K562 (cell line): ENCODE results near the gene TNFAIP8L2. TPM values are rescaled to one million over a fixed set of nuclear protein-coding genes. Genes with fewer than 3 reads are reported as not detected.
"Not testable (repeated sequence)": the region's sequence is repeated elsewhere in the genome, so short reads cannot be mapped to it uniquely, and the experiment has no call there.

Source experiments
- ATAC-seq: fragments of 200-7000 bp; cut with Tn5 transposase; 3 replicates; pipeline ENCODE4 v1.9.1; 2020; ENCODE audit warnings: moderate library complexity
- BruUV-seq: library from RNA; stranded (reverse); fragments of 400-500 nt; replicated peaks from 2 replicates; lab custom pipeline; 2021; lab: Mats Ljungman, UMichigan
- CTCF ChIA-PET: fragments of 300-600 bp; formaldehyde crosslinking; extraction: SDS; loops from one replicate; lab custom pipeline; 2021; ENCODE audit warnings: low intra/inter-chr PET ratio; lab: Yijun Ruan, JAX
- POLR2A ChIA-PET: fragments of 300-600, 350-650 bp; sonication (Branson Sonifier 250); formaldehyde crosslinking; extraction: SDS; loops from one replicate; lab custom pipeline; 2021; ENCODE audit warnings: antibody characterized with exemption, inconsistent platforms; lab: Yijun Ruan, JAX
- DNase-seq, 4 experiments: peaks; one replicate each; pipeline versions ENCODE4 v3.0.0 to v3.0.0-alpha.2; 2011 to 2018; ENCODE audit warnings: low spot score in 3 of 4, mixed read lengths in 3 of 4; ENCODE audit errors: extremely low read depth in 1 of 4
- FAIRE-seq: peaks from 2 replicates; lab custom pipeline; 2011; peaks lifted over from hg19 to GRCh38; lab: Jason Lieb, UNC
- H2AFZ ChIP-seq: 2 replicates; pipeline ENCODE4 v1.6.0; 2011; ENCODE audit warnings: low read depth, low read length, control low read depth, inconsistent platforms
- H3K27ac ChIP-seq: fragments of 200-600 bp; 3 replicates; pipeline ENCODE4 v1.8.0; 2011; ENCODE audit warnings: low read depth, mild to moderate bottlenecking, control low read depth, inconsistent platforms, low read length, moderate library complexity, mixed read lengths; ENCODE audit errors: extremely low read depth
- H3K27me3 ChIP-seq, 2 experiments: fragments of 300-600 bp in 1 of 2; 2 replicates in 1 of 2; 3 replicates in 1 of 2; pipeline versions ENCODE4 v1.6.0 to v1.8.0; 2011; ENCODE audit warnings: inconsistent platforms in 2 of 2, low read length in 2 of 2, mild to moderate bottlenecking in 1 of 2, mixed read lengths in 1 of 2, moderate library complexity in 1 of 2; ENCODE audit not compliant: control insufficient read depth in 2 of 2, insufficient read depth in 2 of 2
- H3K36me3 ChIP-seq: fragments of 300-600 bp; 3 replicates; pipeline ENCODE4 v1.8.0; 2011; ENCODE audit warnings: mild to moderate bottlenecking, low read length, inconsistent platforms; ENCODE audit not compliant: control insufficient read depth, insufficient read depth
- H3K4me1 ChIP-seq, 2 experiments: fragments of 200-600 bp in 1 of 2; replicated peaks in 1 of 2; 2 replicates in 1 of 2; 3 replicates in 1 of 2; pipeline versions ENCODE4 v1.5.1 to v1.8.0; 2011; ENCODE audit warnings: inconsistent platforms in 2 of 2, low read length in 2 of 2, mild to moderate bottlenecking in 1 of 2, mixed read lengths in 1 of 2, moderate library complexity in 1 of 2; ENCODE audit not compliant: control insufficient read depth in 2 of 2, insufficient read depth in 2 of 2
- H3K4me2 ChIP-seq: 2 replicates; pipeline ENCODE4 v1.6.1; 2011; ENCODE audit warnings: low read length, control low read depth, inconsistent platforms, mixed read lengths; ENCODE audit not compliant: insufficient read depth
- H3K4me3 ChIP-seq: fragments of 200-600 bp; sonication (generic), shearing (Covaris generic); 2 replicates; pipeline ENCODE4 v1.5.1; 2016; ENCODE audit warnings: control low read depth, inconsistent platforms
- H3K79me2 ChIP-seq: fragments of 200-600 bp; 3 replicates; pipeline ENCODE4 v1.8.0; 2011; ENCODE audit warnings: low read length, inconsistent platforms; ENCODE audit not compliant: control insufficient read depth, insufficient read depth
- H3K9ac ChIP-seq, 2 experiments: 2 replicates each; pipeline versions ENCODE4 v1.6.0 to v1.6.1; 2011; ENCODE audit warnings: low read depth in 2 of 2, low read length in 2 of 2, control low read depth in 1 of 2, inconsistent platforms in 1 of 2, mild to moderate bottlenecking in 1 of 2, mixed read lengths in 1 of 2; ENCODE audit not compliant: insufficient read depth in 1 of 2
- H3K9me1 ChIP-seq: one replicate; pipeline ENCODE4 v1.6.0; 2011; ENCODE audit warnings: inconsistent platforms, mild to moderate bottlenecking, low read length, moderate library complexity; ENCODE audit not compliant: control insufficient read depth, insufficient read depth
- H3K9me3 ChIP-seq: replicated peaks from 2 replicates; pipeline ENCODE4 v1.5.1; 2011; ENCODE audit warnings: low read depth, low read length, inconsistent platforms; ENCODE audit not compliant: control insufficient read depth, insufficient read depth
- H4K20me1 ChIP-seq: replicated peaks from 2 replicates; pipeline ENCODE4 v1.6.1; 2011; ENCODE audit warnings: low read length, inconsistent platforms, mixed read lengths; ENCODE audit not compliant: control insufficient read depth, insufficient read depth
- EGR1 ChIP-seq: fragments of 450-650 bp; conservative IDR thresholded peaks from 2 replicates; pipeline ENCODE4 v1.6.1; 2017; ENCODE audit warnings: mild to moderate bottlenecking
- KDM1A ChIP-seq, 2 experiments: fragments of 450-650 bp; IDR thresholded peaks; 2 replicates each; pipeline ENCODE4 v1.6.1; 2016; ENCODE audit warnings: mild to moderate bottlenecking in 2 of 2
- NBN ChIP-seq: fragments of 450-650 bp; IDR thresholded peaks from 2 replicates; pipeline ENCODE4 v1.6.1; 2016; ENCODE audit warnings: low read depth, mild to moderate bottlenecking
- SREBF1 ChIP-seq: fragments of 150-350 bp; IDR thresholded peaks from 2 replicates; pipeline ENCODE4 v1.6.1; 2014; ENCODE audit warnings: antibody characterized with exemption, low read depth, low read length, borderline replicate concordance
- ZNF121 ChIP-seq: sonication (generic); formaldehyde crosslinking; conservative IDR thresholded peaks from 2 replicates; pipeline ENCODE4 v1.8.0; 2022; ENCODE audit warnings: missing genetic modification reagents
- WGBS: fragments of 100-300 bp; shearing (Covaris generic); methylation state at CpG from one replicate; pipeline ENCODE4 v1.1.6; 2016; ENCODE audit warnings: low coverage, mixed read lengths; ENCODE audit not compliant: insufficient coverage; ENCODE audit errors: missing lambda C conversion rate; 5-methylcytosine and 5-hydroxymethylcytosine counted together
- in situ Hi-C: fragments of 300-500 bp; cut with MboI; formaldehyde crosslinking; loops from 4 replicates; pipeline ENCODE4 v1.15.0; 2018; ENCODE audit warnings: inconsistent platforms, mixed read lengths
- intact Hi-C: fragments of 100-400 bp; cut with micrococcal nuclease; formaldehyde crosslinking; loops from 2 replicates; pipeline ENCODE4 v1.14.2; 2022
- polyA plus RNA-seq, 8 experiments: library from polyadenylated mRNA; depleted of rRNA in 4 of 8; stranded (reverse) in 5 of 8; unstranded in 3 of 8; fragments of >200 nt; fragmentation: Nextera tagmentation in 2 of 8; fragmentation: Illumina TruSeq in 1 of 8; extraction: Ambion mirVana in 2 of 8; extraction: Trizol in 1 of 8; gene quantifications; 2 replicates each; pipeline versions ENCODE4 v1.2.1 to v1.2.3, GENCODE V29; 2011 to 2014; ENCODE audit warnings: inconsistent platforms in 1 of 8, missing spikeins in 1 of 8
- total RNA-seq, 7 experiments: library from RNA; depleted of rRNA in 6 of 7; stranded (reverse); fragments of >200 nt in 6 of 7; fragmentation: Illumina TruSeq in 2 of 7; extraction: Trizol in 2 of 7; gene quantifications; 2 replicates each; pipeline versions ENCODE4 v1.2.1 to v1.2.3, GENCODE V29; 2011 to 2021; ENCODE audit warnings: low replicate concordance in 1 of 7
- TF ChIP-seq, protein P1 (sequence below), 2 experiments: fragments of 450-650 bp in 1 of 2; IDR thresholded peaks; 2 replicates each; pipeline ENCODE4 v1.6.1; 2011 to 2017; ENCODE audit warnings: low read depth in 2 of 2, antibody characterized with exemption in 1 of 2, borderline replicate concordance in 1 of 2, low read length in 1 of 2, mild to moderate bottlenecking in 1 of 2, mixed read lengths in 1 of 2; ENCODE audit not compliant: control insufficient read depth in 1 of 2

TNFAIP8L2 gene
- total and polyA plus RNA-seq, 9 of the 15 experiments (the other 6 are each of a cell fraction or from before 2014, with no cell fraction given) = 0.05 to 1.7 (median 0.52) TPM

DNA sequence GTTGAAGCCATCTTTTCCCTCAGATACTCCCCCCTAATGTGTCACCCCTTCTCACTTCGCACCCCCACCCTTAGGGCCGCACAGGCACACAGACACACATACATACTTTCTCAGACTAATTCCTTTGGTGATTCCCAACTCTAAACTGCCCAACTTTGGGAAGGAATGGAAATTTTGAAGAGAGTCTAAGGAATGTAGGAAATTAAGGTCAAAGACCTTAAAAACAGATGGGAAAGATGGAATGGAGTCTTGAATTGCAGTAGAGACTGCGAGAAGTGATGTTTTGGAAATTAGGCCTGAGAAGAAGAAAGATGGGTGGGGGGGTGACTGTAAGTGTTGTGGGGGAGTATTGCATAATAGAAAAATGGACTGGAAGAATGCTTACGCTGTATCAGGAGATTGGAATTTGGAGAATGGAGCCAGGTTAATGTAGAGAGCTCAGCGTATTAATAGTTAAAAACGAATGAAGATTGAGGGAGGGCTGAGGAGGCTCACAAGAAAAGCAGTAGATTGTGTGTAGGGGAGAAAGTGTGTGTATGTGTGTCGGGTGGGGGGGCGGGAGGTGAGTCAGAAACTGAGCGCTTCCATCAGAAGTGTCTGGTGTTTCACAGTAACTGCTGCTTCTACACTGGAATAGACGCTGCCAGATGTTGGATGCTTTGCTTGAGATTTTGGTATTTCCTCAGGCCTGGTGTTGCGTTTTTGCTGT, 43.6 kb downstream of the TNFAIP8L2 start (continued):
- TF ChIP-seq, protein P1, sequence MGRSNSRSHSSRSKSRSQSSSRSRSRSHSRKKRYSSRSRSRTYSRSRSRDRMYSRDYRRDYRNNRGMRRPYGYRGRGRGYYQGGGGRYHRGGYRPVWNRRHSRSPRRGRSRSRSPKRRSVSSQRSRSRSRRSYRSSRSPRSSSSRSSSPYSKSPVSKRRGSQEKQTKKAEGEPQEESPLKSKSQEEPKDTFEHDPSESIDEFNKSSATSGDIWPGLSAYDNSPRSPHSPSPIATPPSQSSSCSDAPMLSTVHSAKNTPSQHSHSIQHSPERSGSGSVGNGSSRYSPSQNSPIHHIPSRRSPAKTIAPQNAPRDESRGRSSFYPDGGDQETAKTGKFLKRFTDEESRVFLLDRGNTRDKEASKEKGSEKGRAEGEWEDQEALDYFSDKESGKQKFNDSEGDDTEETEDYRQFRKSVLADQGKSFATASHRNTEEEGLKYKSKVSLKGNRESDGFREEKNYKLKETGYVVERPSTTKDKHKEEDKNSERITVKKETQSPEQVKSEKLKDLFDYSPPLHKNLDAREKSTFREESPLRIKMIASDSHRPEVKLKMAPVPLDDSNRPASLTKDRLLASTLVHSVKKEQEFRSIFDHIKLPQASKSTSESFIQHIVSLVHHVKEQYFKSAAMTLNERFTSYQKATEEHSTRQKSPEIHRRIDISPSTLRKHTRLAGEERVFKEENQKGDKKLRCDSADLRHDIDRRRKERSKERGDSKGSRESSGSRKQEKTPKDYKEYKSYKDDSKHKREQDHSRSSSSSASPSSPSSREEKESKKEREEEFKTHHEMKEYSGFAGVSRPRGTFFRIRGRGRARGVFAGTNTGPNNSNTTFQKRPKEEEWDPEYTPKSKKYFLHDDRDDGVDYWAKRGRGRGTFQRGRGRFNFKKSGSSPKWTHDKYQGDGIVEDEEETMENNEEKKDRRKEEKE (IDR thresholded peaks at IDR 0.05; ENCODE audit: borderline replicate concordance in 1 of 2, control insufficient read depth in 1 of 2, low read depth in 2 of 2, low read length in 1 of 2) = no peak
- TF ChIP-seq EGR1 (0 out of 2 replicates have a peak, but pooled peaks have one; percentile 32), NBN (no peak), KDM1A (IDR thresholded peaks at IDR 0.05) (no peak), SREBF1 (no peak)

DNA sequence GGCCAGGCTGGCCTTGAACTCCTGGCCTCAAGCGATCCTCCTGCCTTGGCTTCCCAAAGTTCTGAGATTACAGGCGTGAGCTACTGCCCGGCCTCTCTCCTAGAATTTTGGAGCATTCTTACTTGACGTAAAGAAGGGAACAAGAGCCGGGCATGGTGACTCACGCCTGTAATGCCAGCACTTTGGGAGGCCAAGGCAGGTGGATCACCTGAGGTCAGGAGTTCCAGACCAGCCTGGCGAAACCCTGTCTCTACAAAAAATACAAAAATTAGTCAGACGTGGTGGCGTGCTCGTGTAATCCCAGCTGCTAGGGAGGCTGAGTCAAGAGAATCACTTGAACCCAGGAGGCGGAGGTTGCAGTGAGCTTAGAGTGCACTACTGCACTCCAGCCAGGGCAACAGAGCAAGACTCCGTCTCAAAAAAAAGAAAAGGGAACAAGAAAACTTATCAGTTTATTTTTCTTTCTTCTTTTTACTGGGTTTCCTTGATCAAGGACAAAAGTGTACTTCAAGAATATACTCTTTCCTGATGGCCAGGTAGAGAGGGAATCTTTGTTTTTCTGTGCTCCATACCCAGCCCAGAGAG, 49.0 kb downstream of the TNFAIP8L2 start:
- H3K27ac ChIP-seq, H2AFZ ChIP-seq, CTCF ChIA-PET, H3K4me3 ChIP-seq, H3K27me3 ChIP-seq, H4K20me1 ChIP-seq, H3K9ac ChIP-seq, FAIRE-seq, H3K4me2 ChIP-seq, intact Hi-C loops, H3K4me1 ChIP-seq, H3K9me1 ChIP-seq, DNase-seq, BruUV-seq, H3K9me3 ChIP-seq, in situ Hi-C loops, ATAC-seq: not testable (repeated sequence)
- peaks cover 50% of the 10 kb centered on the region; the same call in 2 of the 3 replicates for H3K36me3 ChIP-seq
- TF ChIP-seq ZNF121 (CRISPR knock-in tag) = peak; percentile 20; the same call in 1 of the 2 replicates
- POLR2A ChIA-PET = interaction anchor here (0.7 to 1.2 kb wide), 2 partner anchors 14 to 134 kb away, joined by 3 read pairs; no protein-coding TSS in a partner anchor
- 78% methylated on average over 11 of the region's 12 CpGs for WGBS
- H3K79me2 ChIP-seq = peaks cover 26% of the 10 kb centered on the region

Other genes with a start within 250 kb of the TNFAIP8L2 start
Only the 7 nearest of the 22 such genes appear.
- 4.8 and 6.9 TPM in 2 replicates for gene GABPB2, start 85.9 kb upstream of the TNFAIP8L2 start, total RNA-seq (2014; rRNA removed)
- 8.0 and 9.6 TPM in 2 replicates for gene GABPB2, start 85.9 kb upstream of the TNFAIP8L2 start, total RNA-seq (2014; rRNA removed; fragmentation: Illumina TruSeq; extraction: Trizol)
- 6.1 and 7.1 TPM in 2 replicates for gene GABPB2, start 85.9 kb upstream of the TNFAIP8L2 start, total RNA-seq (2015; rRNA removed; fragmentation: Illumina TruSeq; extraction: Trizol)
- 5.9 and 6.6 TPM in 2 replicates for gene GABPB2, start 85.9 kb upstream of the TNFAIP8L2 start, total RNA-seq (2021)
- 13.3 and 18.6 TPM in 2 replicates for gene GABPB2, start 85.9 kb upstream of the TNFAIP8L2 start, polyA plus RNA-seq (2011; rRNA removed)
- 4.8 and 6.4 TPM in 2 replicates for gene GABPB2, start 85.9 kb upstream of the TNFAIP8L2 start, polyA plus RNA-seq (2014; fragmentation: Illumina TruSeq; extraction: Trizol)
- 1 to 10 TPM; 2.2 to 3.0 TPM for gene GABPB2, start 85.9 kb upstream of the TNFAIP8L2 start, polyA plus RNA-seq (2014; fragmentation: Nextera tagmentation; extraction: Ambion mirVana)
- gene GABPB2, start 85.9 kb upstream of the TNFAIP8L2 start, polyA plus RNA-seq (2014; rRNA removed) = 6.1 and 7.1 TPM in 2 replicates
- 0.95 and 2.3 TPM in 2 replicates for gene SEMA6C, start 10.0 kb upstream of the TNFAIP8L2 start, total RNA-seq (2014; rRNA removed)
- gene SEMA6C, start 10.0 kb upstream of the TNFAIP8L2 start, total RNA-seq (2014; rRNA removed; fragmentation: Illumina TruSeq; extraction: Trizol) = 0.55 and 1.4 TPM in 2 replicates
- 0.49 and 0.72 TPM in 2 replicates for gene SEMA6C, start 10.0 kb upstream of the TNFAIP8L2 start, total RNA-seq (2015; rRNA removed; fragmentation: Illumina TruSeq; extraction: Trizol)
- gene SEMA6C, start 10.0 kb upstream of the TNFAIP8L2 start, total RNA-seq (2021) = 4.3 and 4.6 TPM in 2 replicates
- gene SEMA6C, start 10.0 kb upstream of the TNFAIP8L2 start, polyA plus RNA-seq (2011; rRNA removed) = 1.8 and 1.9 TPM in 2 replicates
- gene SEMA6C, start 10.0 kb upstream of the TNFAIP8L2 start, polyA plus RNA-seq (2014; fragmentation: Illumina TruSeq; extraction: Trizol) = 1.5 and 2.0 TPM in 2 replicates
- gene SEMA6C, start 10.0 kb upstream of the TNFAIP8L2 start, polyA plus RNA-seq (2014; fragmentation: Nextera tagmentation; extraction: Ambion mirVana) = under 1 TPM; 0.03 to 0.11 TPM
- gene SEMA6C, start 10.0 kb upstream of the TNFAIP8L2 start, polyA plus RNA-seq (2014; rRNA removed) = 2.7 and 3.3 TPM in 2 replicates
- 6.2 and 7.4 TPM in 2 replicates for gene LYSMD1, start 9.3 kb downstream of the TNFAIP8L2 start, total RNA-seq (2014; rRNA removed)
- 6.3 and 8.0 TPM in 2 replicates for gene LYSMD1, start 9.3 kb downstream of the TNFAIP8L2 start, total RNA-seq (2014; rRNA removed; fragmentation: Illumina TruSeq; extraction: Trizol)
- gene LYSMD1, start 9.3 kb downstream of the TNFAIP8L2 start, total RNA-seq (2015; rRNA removed; fragmentation: Illumina TruSeq; extraction: Trizol) = 6.1 and 6.6 TPM in 2 replicates
- 5.9 and 6.0 TPM in 2 replicates for gene LYSMD1, start 9.3 kb downstream of the TNFAIP8L2 start, total RNA-seq (2021)
- 6.0 and 6.2 TPM in 2 replicates for gene LYSMD1, start 9.3 kb downstream of the TNFAIP8L2 start, polyA plus RNA-seq (2011; rRNA removed)
- 6.5 and 9.4 TPM in 2 replicates for gene LYSMD1, start 9.3 kb downstream of the TNFAIP8L2 start, polyA plus RNA-seq (2014; fragmentation: Illumina TruSeq; extraction: Trizol)
- 1 to 10 TPM; 2.2 to 3.3 TPM for gene LYSMD1, start 9.3 kb downstream of the TNFAIP8L2 start, polyA plus RNA-seq (2014; fragmentation: Nextera tagmentation; extraction: Ambion mirVana)
- 4.7 and 6.2 TPM in 2 replicates for gene LYSMD1, start 9.3 kb downstream of the TNFAIP8L2 start, polyA plus RNA-seq (2014; rRNA removed)
- 67.4 and 74.3 TPM in 2 replicates for gene SCNM1, start 9.5 kb downstream of the TNFAIP8L2 start, total RNA-seq (2014; rRNA removed)
- 54.1 and 63.0 TPM in 2 replicates for gene SCNM1, start 9.5 kb downstream of the TNFAIP8L2 start, total RNA-seq (2014; rRNA removed; fragmentation: Illumina TruSeq; extraction: Trizol)
- 61.7 and 62.3 TPM in 2 replicates for gene SCNM1, start 9.5 kb downstream of the TNFAIP8L2 start, total RNA-seq (2015; rRNA removed; fragmentation: Illumina TruSeq; extraction: Trizol)
- 50.1 and 50.7 TPM in 2 replicates for gene SCNM1, start 9.5 kb downstream of the TNFAIP8L2 start, total RNA-seq (2021)
- 17.2 and 22.5 TPM in 2 replicates for gene SCNM1, start 9.5 kb downstream of the TNFAIP8L2 start, polyA plus RNA-seq (2011; rRNA removed)
- 80.6 and 100 TPM in 2 replicates for gene SCNM1, start 9.5 kb downstream of the TNFAIP8L2 start, polyA plus RNA-seq (2014; fragmentation: Illumina TruSeq; extraction: Trizol)
- 100 to 1,000 TPM; 203 to 204 TPM for gene SCNM1, start 9.5 kb downstream of the TNFAIP8L2 start, polyA plus RNA-seq (2014; fragmentation: Nextera tagmentation; extraction: Ambion mirVana)
- gene SCNM1, start 9.5 kb downstream of the TNFAIP8L2 start, polyA plus RNA-seq (2014; rRNA removed) = 37.3 TPM in 2 replicates
- 1.0 and 1.5 TPM in 2 replicates for gene TMOD4, start 19.3 kb downstream of the TNFAIP8L2 start, total RNA-seq (2014; rRNA removed)
- gene TMOD4, start 19.3 kb downstream of the TNFAIP8L2 start, total RNA-seq (2014; rRNA removed; fragmentation: Illumina TruSeq; extraction: Trizol) = 0.18 and 1.1 TPM in 2 replicates
- 0.22 and 0.57 TPM in 2 replicates for gene TMOD4, start 19.3 kb downstream of the TNFAIP8L2 start, total RNA-seq (2015; rRNA removed; fragmentation: Illumina TruSeq; extraction: Trizol)
- gene TMOD4, start 19.3 kb downstream of the TNFAIP8L2 start, total RNA-seq (2021) = 0.60 and 1.2 TPM in 2 replicates
- 1.4 and 1.8 TPM in 2 replicates for gene TMOD4, start 19.3 kb downstream of the TNFAIP8L2 start, polyA plus RNA-seq (2011; rRNA removed)
- 0.35 and 1.0 TPM in 2 replicates for gene TMOD4, start 19.3 kb downstream of the TNFAIP8L2 start, polyA plus RNA-seq (2014; fragmentation: Illumina TruSeq; extraction: Trizol)
- under 1 TPM in 1 of 2 experiments, not detected in 1; 0.57 TPM for gene TMOD4, start 19.3 kb downstream of the TNFAIP8L2 start, polyA plus RNA-seq (2014; fragmentation: Nextera tagmentation; extraction: Ambion mirVana)
- gene TMOD4, start 19.3 kb downstream of the TNFAIP8L2 start, polyA plus RNA-seq (2014; rRNA removed) = 0.12 and 1.5 TPM in 2 replicates
- 72.2 and 78.4 TPM in 2 replicates for gene VPS72, start 33.5 kb downstream of the TNFAIP8L2 start, total RNA-seq (2014; rRNA removed)
- gene VPS72, start 33.5 kb downstream of the TNFAIP8L2 start, total RNA-seq (2014; rRNA removed; fragmentation: Illumina TruSeq; extraction: Trizol) = 58.2 and 64.5 TPM in 2 replicates
- gene VPS72, start 33.5 kb downstream of the TNFAIP8L2 start, total RNA-seq (2015; rRNA removed; fragmentation: Illumina TruSeq; extraction: Trizol) = 73.7 and 79.6 TPM in 2 replicates
- 75.7 and 81.6 TPM in 2 replicates for gene VPS72, start 33.5 kb downstream of the TNFAIP8L2 start, total RNA-seq (2021)
- gene VPS72, start 33.5 kb downstream of the TNFAIP8L2 start, polyA plus RNA-seq (2011; rRNA removed) = 80.9 and 113 TPM in 2 replicates
- gene VPS72, start 33.5 kb downstream of the TNFAIP8L2 start, polyA plus RNA-seq (2014; fragmentation: Illumina TruSeq; extraction: Trizol) = 126 and 131 TPM in 2 replicates
- 10 to 100 TPM in 1 of 2 experiments, 1 to 10 TPM in 1; 7.2 to 21.9 TPM for gene VPS72, start 33.5 kb downstream of the TNFAIP8L2 start, polyA plus RNA-seq (2014; fragmentation: Nextera tagmentation; extraction: Ambion mirVana)
- gene VPS72, start 33.5 kb downstream of the TNFAIP8L2 start, polyA plus RNA-seq (2014; rRNA removed) = 89.0 and 96.0 TPM in 2 replicates
- gene PIP5K1A, start 41.9 kb downstream of the TNFAIP8L2 start, total RNA-seq (2014; rRNA removed) = 16.9 and 21.3 TPM in 2 replicates
- gene PIP5K1A, start 41.9 kb downstream of the TNFAIP8L2 start, total RNA-seq (2014; rRNA removed; fragmentation: Illumina TruSeq; extraction: Trizol) = 18.8 and 20.6 TPM in 2 replicates
- gene PIP5K1A, start 41.9 kb downstream of the TNFAIP8L2 start, total RNA-seq (2015; rRNA removed; fragmentation: Illumina TruSeq; extraction: Trizol) = 22.8 and 24.9 TPM in 2 replicates
- gene PIP5K1A, start 41.9 kb downstream of the TNFAIP8L2 start, total RNA-seq (2021) = 21.9 and 25.8 TPM in 2 replicates
- gene PIP5K1A, start 41.9 kb downstream of the TNFAIP8L2 start, polyA plus RNA-seq (2011; rRNA removed) = 33.5 and 42.4 TPM in 2 replicates
- 26.3 and 36.4 TPM in 2 replicates for gene PIP5K1A, start 41.9 kb downstream of the TNFAIP8L2 start, polyA plus RNA-seq (2014; fragmentation: Illumina TruSeq; extraction: Trizol)
- 1 to 10 TPM; 1.9 to 4.2 TPM for gene PIP5K1A, start 41.9 kb downstream of the TNFAIP8L2 start, polyA plus RNA-seq (2014; fragmentation: Nextera tagmentation; extraction: Ambion mirVana)
- gene PIP5K1A, start 41.9 kb downstream of the TNFAIP8L2 start, polyA plus RNA-seq (2014; rRNA removed) = 17.2 and 22.4 TPM in 2 replicates